CD4-positive, alpha-beta T cell treated with Interleukin-17A for 1 hour (primary cell): ENCODE measurements around the gene GPR42.

Experiments used
- DNase-seq: peaks from one replicate; pipeline ENCODE4 v3.0.0-alpha.2; 2020

The GPR42 gene

GRCh38 chr19:35370722-35371121 lies at the start of gene GPR42:
TSS of gene GPR42 (plus strand) at chr19:35371068. CDS start at chr19:35371360, 292 bp downstream.
- DNase-seq: no peak

GRCh38 chr19:35321291-35321690 lies 49.6 kb upstream of the GPR42 start:
- no peak for DNase-seq

GRCh38 chr19:35322014-35322413 lies 48.9 kb upstream of the GPR42 start:
- no peak for DNase-seq

GRCh38 chr19:35327642-35328041 lies 43.2 kb upstream of the GPR42 start:
- DNase-seq: no peak

- DNase-seq: no peak
Observed at GRCh38 chr19:35328851-35329285, 42.0 kb upstream of the GPR42 start, which contains the start of gene CD22. TSS of gene CD22 (plus strand) at chr19:35329187. CDS start at chr19:35332041, 2,854 bp downstream.

- DNase-seq: no peak
Observed at GRCh38 chr19:35329323-35329722, 41.5 kb upstream of the GPR42 start.

- no peak for DNase-seq
Observed at GRCh38 chr19:35330475-35330874, 40.4 kb upstream of the GPR42 start.

- DNase-seq: no peak
Observed at GRCh38 chr19:35331551-35332214, 39.2 kb upstream of the GPR42 start.

GRCh38 chr19:35332817-35333216 lies 38.1 kb upstream of the GPR42 start:
- DNase-seq: no peak

- no peak for DNase-seq
Observed at GRCh38 chr19:35334144-35334753, 36.6 kb upstream of the GPR42 start.

- no peak for DNase-seq
Observed at GRCh38 chr19:35336166-35336955, 34.5 kb upstream of the GPR42 start.

- DNase-seq: no peak
Observed at GRCh38 chr19:35337097-35337983, 33.5 kb upstream of the GPR42 start.

- DNase-seq: no peak
Observed at GRCh38 chr19:35337984-35338296, 32.9 kb upstream of the GPR42 start.

GRCh38 chr19:35340431-35340830 lies 30.4 kb upstream of the GPR42 start:
- no peak for DNase-seq

- no peak for DNase-seq
Observed at GRCh38 chr19:35341006-35341405, 29.9 kb upstream of the GPR42 start.

GRCh38 chr19:35341565-35342225 lies 29.2 kb upstream of the GPR42 start:
- no peak for DNase-seq

- no peak for DNase-seq
Observed at GRCh38 chr19:35342430-35342829, 28.4 kb upstream of the GPR42 start.

- DNase-seq: no peak
Observed at GRCh38 chr19:35344511-35345031, 26.3 kb upstream of the GPR42 start.

GRCh38 chr19:35345671-35346111 lies 25.2 kb upstream of the GPR42 start:
- no peak for DNase-seq

GRCh38 chr19:35346193-35347052 lies 24.4 kb upstream of the GPR42 start:
- peak; percentile 85 for DNase-seq
